Ureter (tissue), 1 donor: ENCODE results near the gene TNIK. TPM values are rescaled to one million over a fixed set of nuclear protein-coding genes. Genes with fewer than 3 reads are reported as not detected.
"Not testable (repeated sequence)": the region's sequence is repeated elsewhere in the genome, so short reads cannot be mapped to it uniquely, and the experiment has no call there.

Experiments
- DNase-seq: peaks from one replicate; pipeline ENCODE4 v3.0.0-alpha.2; 2020; ENCODE audit warnings: low spot score
- total RNA-seq: library from RNA; stranded (reverse); gene quantifications from one replicate; pipeline ENCODE4 v1.2.4, GENCODE V29; 2023
- donor health status: DM: yes; HTN: yes; CAD: no.

TNIK gene
- total RNA-seq, 1 donor from 2014 or later: 17.1 TPM

GRCh38 chr3:171384101-171384891 lies 75.9 kb downstream of the TNIK start:
- no peak for DNase-seq

DNA sequence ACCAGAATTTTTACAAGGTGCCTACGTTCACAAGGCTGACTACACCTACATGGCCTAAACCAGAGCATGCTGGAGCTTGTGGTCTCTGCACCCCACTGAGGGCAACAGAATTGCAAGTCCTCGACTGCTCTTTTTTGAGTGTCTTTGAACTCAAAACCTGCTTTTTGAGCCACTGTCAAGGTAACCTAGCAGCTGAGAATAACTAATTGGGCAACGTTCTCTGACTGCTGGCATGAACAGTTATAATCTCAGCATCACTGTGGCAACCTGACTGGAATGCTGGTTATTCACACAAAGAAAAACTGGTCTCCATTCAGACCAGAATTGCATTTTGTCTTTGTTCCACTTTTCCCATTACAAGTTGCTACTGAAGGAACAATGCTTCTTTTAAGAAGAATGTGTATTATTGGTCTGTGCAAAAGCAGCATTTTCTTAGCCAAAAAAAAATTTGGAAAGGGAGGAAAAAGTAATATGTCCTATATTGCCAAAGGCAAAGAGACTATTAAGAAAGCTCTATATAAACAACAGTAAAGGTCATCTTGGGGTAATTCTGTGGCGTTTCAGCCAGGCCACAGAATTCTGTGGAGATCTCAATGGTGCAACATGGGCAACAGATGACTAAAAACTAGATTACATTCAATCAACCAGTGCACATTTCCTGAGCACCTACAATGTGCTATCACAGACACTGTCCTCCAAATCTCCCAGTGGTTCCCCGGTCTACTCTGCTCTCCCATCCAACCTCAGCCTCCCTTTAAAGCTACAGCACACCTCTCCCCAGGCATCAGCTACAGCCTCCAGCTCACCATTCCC lies 76.8 kb downstream of the TNIK start:
- no peak for DNase-seq

- DNase-seq: not testable (repeated sequence)
These were observed 77.9 kb downstream of the TNIK start for GRCh38 chr3:171382347-171382746.

- DNase-seq: no peak
These were observed 79.3 kb downstream of the TNIK start for GRCh38 chr3:171380711-171381425.

DNA sequence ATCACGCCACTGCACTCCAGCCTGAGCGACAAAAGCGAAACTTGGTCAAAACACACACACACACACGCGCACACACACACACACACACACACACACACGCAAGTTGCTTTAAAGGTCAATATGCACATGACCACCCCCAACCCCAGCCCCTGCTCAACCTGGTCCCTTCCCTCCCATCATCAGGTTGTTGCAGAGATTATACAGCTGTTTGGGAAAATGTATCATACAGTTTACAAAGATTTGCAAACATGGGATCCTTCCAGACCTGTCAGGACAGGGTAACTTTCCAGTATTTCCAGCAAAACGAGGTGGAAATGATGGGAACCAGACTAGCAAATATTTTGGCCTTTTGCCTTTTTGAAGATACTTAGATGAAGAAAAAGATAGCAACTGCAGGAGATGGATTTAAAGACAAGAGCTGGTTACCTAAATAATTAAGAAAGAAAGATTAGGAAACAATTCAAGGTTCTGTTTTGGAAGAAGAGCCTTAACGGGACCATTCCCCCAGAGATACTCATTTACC lies 80.2 kb downstream of the TNIK start:
- DNase-seq: no peak

GRCh38 chr3:171379281-171379680 lies 80.9 kb downstream of the TNIK start:
- DNase-seq: no peak

- no peak for DNase-seq
These were observed 81.6 kb downstream of the TNIK start for GRCh38 chr3:171378586-171378985.

GRCh38 chr3:171377859-171378258 lies 82.3 kb downstream of the TNIK start:
- DNase-seq: no peak

- DNase-seq: no peak
These were observed 83.6 kb downstream of the TNIK start for GRCh38 chr3:171376596-171376947.

- no peak for DNase-seq
These were observed 84.3 kb downstream of the TNIK start for GRCh38 chr3:171375666-171376595.

DNA sequence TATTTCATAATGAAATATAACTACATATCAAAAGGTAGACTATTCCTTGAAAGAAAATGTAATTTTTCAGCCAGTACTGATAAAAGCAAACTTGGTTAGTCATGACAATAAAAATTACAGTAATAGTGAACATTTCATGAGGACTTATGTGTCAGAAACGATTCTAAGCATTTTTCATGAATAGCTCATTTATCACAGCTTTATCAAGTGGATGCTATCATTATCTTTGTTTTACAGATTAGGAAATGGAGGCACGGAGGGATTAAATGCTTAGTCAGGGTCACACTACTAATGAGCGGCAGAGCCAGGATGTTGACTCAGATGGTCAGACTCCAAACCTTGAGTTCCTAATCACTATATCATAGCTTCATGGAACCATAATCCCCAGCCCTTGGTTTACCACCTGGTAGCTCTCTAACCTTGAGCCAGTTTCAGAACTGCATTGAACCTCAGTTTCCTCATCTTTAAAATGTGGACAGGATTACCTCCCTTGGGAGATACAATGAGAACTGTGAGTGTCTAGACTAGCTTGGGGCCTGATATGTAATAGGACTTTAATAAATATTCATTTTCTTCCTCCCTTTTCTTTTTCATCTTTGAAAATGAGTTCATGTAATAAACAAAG lies 85.4 kb downstream of the TNIK start:
- DNase-seq: no peak

DNA sequence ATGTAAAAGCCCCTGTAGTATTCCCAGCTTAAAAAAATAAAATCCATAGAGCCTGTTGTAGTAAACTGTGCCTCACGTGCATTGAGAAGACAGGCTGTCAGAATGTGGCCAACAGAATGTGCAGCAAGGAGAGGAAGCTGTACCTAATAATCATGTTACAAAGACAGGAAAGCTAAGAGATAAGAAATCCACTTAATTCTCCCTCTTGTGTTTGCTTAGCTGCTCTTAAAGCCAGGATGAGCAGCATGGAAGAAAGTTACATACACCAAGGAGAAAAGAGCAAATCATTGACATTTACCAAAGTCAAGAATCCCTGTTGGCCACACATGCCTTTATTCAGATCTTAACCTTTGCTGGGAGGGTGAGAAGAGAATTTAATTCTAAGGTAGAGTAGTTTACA lies 85.9 kb downstream of the TNIK start:
- no peak for DNase-seq

GRCh38 chr3:171373711-171374110 lies 86.5 kb downstream of the TNIK start:
- no peak for DNase-seq

DNA sequence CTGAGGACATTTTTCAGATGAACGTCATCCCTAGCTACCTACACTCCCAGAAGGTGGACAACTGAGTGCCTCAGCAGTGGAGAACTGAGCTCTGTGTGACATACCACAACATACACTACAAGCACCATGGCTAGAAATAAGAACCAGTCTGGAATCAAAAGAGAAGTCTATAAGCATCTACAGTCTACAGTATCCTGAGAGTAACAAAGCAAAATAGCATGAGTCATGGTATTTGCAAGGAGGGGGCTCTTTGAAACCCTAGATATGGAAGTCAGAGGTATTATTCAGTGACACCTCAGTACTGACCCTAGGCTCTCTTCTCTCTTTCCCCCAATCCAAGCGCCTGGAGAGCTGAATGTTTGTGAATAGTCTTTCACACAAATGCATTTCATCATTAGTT lies 87.5 kb downstream of the TNIK start:
- no peak for DNase-seq

- DNase-seq: no peak
These were observed 88.9 kb downstream of the TNIK start for GRCh38 chr3:171371354-171371753.

- DNase-seq: no peak
These were observed 91.0 kb downstream of the TNIK start for GRCh38 chr3:171369156-171369555.

DNA sequence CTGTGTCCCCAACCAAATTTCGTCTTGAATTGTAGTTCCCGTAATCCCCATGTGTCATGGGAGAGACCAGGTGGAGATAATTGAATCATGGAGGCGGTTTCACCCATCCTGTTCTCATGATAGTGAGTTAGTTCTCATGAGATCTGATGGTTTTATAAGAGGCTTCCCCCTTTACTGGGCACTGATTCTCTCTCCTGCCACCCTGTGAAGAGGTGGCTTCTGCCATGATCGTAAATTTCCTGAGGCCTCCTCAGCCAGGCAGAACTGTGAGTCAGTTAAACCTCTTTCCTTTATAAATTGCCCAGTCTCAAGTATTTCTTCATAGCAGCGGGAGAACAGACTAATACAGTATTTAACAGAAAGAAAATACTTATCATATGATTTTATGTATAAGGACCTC lies 93.5 kb downstream of the TNIK start:
- not testable (repeated sequence) for DNase-seq

DNA sequence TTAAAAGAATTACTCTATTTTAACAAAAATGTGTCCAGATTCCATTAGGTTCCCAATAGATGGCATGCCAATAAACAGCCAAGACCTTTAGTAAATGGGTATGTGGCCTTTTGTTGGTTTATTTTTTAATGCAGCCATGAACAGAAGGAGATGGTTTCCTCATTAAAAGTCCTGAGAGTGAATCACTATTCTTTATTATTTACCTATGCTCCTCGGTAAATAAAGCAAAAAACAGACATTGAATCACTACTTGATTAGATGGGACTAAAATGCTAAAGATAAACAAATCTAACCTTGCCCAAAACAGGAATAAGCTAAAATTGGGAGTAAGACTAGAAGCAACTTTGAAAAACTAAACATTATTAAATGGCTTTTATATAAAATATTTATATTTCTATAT lies 94.2 kb downstream of the TNIK start:
- DNase-seq: no peak

DNA sequence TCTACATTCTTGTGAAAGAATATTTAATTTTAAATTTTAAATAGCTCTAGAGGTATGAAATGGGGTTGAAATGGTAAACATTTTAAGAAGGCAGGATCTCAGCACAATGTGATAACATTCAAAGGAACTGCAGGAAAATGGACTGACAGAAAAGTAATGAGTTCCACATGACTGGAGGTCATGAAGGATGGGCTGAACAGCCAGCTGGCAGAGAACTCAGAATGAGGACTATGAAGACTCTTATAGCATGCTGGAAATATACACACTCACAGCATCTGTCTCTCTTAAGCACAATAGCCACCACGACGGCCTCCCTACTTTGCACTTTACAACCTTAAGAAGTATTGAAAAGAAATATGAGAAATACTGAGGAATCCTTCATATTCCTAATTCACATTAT lies 94.7 kb downstream of the TNIK start:
- DNase-seq: no peak

DNA sequence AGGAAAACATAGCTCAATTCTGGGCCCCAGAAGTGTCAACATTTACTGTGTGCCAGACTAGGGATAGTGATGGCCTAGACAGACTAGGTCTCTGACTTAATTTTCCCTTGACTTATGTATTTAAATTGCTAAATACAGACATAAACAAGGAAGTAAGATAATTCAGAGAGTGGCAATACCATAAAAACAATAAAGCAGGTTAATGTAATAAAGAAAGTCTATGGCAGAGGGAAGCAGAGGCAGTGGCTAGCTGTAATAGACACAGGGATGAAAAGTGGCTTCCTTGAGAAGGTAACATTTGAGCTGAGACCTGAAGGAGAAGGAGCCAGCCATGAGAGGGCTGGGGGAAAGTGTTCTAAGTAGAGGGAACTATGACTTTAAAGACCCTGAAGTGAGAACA lies 95.7 kb downstream of the TNIK start:
- no peak for DNase-seq

- DNase-seq: no peak
These were observed 97.0 kb downstream of the TNIK start for GRCh38 chr3:171363202-171363601.
